ENCODE measurements around the gene CCNK.

Gene CCNK

DNA sequence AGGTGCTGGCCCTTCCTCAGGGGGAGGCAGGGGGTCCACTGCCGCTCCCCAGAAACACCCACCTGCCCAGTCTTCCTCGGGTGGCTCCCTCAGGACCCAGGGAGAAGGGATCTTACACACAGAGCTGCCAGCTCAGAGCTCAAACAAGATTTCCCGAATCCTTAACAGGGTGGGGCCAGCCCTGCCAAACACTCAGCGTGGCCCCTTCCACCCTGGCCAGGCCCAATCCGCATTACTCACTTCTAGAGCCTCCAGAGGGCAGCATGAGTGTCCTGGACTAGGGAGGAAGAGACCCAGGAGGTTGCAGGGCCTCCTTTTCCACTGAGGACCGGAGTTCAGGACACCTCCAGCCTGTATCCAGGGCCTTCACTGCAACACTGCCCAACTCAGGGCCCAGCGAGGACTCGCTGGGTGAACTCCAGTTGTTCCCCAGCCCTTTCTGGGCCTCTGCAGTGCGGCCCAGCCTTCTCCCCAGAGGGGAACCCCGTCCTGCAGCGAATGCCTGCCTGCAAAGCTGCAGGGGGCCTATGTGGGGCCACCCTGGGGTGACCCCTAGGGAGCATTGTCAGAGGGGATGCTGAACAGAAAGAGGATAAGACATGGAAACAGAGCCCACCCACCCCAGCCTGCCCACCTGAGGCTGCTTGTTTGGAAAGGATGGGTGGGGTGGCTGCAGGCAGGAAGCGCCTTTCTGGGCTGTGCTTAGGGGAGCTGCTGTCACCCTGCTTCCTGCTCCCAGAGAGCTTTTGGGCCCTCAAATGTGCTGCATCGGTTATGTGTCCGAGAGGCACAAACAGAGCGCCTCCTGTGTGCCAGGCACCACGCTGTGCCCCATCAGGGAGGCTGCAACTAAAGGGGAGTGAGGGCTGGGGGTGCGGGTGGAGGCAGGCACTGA, 43.8 kb downstream of the CCNK start:
- H3K9me2 ChIP-seq (replicated peaks; ENCODE audit: control insufficient read depth, low read length), result no peaks in the 10 kb centered on the region
- no peaks in the 10 kb centered on the region for H3K4me1 ChIP-seq (ENCODE audit: control insufficient read depth, low read length)
- no peak overlapping the region for H3K4me3 ChIP-seq (ENCODE audit: low read length)
- no peak for TF ChIP-seq EZH2phosphoT487 (IDR thresholded peaks at IDR 0.05; ENCODE audit: borderline replicate concordance, low read length)
- TF ChIP-seq, protein P1, sequence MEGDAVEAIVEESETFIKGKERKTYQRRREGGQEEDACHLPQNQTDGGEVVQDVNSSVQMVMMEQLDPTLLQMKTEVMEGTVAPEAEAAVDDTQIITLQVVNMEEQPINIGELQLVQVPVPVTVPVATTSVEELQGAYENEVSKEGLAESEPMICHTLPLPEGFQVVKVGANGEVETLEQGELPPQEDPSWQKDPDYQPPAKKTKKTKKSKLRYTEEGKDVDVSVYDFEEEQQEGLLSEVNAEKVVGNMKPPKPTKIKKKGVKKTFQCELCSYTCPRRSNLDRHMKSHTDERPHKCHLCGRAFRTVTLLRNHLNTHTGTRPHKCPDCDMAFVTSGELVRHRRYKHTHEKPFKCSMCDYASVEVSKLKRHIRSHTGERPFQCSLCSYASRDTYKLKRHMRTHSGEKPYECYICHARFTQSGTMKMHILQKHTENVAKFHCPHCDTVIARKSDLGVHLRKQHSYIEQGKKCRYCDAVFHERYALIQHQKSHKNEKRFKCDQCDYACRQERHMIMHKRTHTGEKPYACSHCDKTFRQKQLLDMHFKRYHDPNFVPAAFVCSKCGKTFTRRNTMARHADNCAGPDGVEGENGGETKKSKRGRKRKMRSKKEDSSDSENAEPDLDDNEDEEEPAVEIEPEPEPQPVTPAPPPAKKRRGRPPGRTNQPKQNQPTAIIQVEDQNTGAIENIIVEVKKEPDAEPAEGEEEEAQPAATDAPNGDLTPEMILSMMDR (IDR thresholded peaks at IDR 0.05; ENCODE audit: low read depth, low read length, poor library complexity, severe bottlenecking), result no peak
- H3K9me3 ChIP-seq (ENCODE audit: control insufficient read depth, insufficient read depth, low read length), result no peaks in the 10 kb centered on the region
- no peak overlapping the region for H3K4me2 ChIP-seq (ENCODE audit: low read length)
- no peaks in the 10 kb centered on the region for H3F3A ChIP-seq (ENCODE audit: control insufficient read depth, insufficient read depth)
- H3K79me2 ChIP-seq (ENCODE audit: control insufficient read depth, low read length), result no peaks in the 10 kb centered on the region
- no peak overlapping the region for H3K27ac ChIP-seq (ENCODE audit: low read depth, low read length)
- no peaks in the 10 kb centered on the region for H4K20me1 ChIP-seq (ENCODE audit: control insufficient read depth, insufficient read depth, low read depth, low read length)
- H3K36me3 ChIP-seq (ENCODE audit: control insufficient read depth, low read length), result no peaks in the 10 kb centered on the region
- no peaks in the 10 kb centered on the region for H3K27me3 ChIP-seq (ENCODE audit: control insufficient read depth, low read length)

DNA sequence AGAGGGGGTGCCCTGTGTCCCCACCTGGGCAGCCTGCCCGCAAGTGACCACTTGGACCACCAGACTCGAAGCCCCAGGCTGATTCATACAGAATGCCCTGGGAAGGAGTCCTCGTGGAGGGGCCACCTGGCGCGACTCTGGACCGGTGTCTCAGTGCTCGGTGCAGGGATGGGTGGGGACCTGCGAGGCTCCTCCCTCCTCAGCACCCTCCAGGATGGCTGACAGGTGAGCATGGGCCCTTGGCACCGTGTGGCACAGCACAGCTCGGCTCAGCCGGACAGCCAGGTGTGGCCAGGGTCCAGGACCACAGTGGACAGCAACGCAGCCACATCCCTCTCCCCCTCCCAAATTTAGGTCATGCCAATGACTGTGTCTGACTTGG, 44.5 kb downstream of the CCNK start:
- Histone ChIP-seq H3K9me2 (replicated peaks; ENCODE audit: control insufficient read depth, low read length) (no peaks in the 10 kb centered on the region), H3K4me2 (ENCODE audit: low read length) (no peak overlapping the region), H3K36me3 (ENCODE audit: control insufficient read depth, low read length) (no peaks in the 10 kb centered on the region), H3K4me3 (ENCODE audit: low read length) (no peak overlapping the region), H3K27ac (ENCODE audit: low read depth, low read length) (no peak overlapping the region), H3K4me1 (ENCODE audit: control insufficient read depth, low read length) (no peaks in the 10 kb centered on the region), H3K9me3 (ENCODE audit: control insufficient read depth, insufficient read depth, low read length) (no peaks in the 10 kb centered on the region), H3F3A (ENCODE audit: control insufficient read depth, insufficient read depth) (no peaks in the 10 kb centered on the region), H4K20me1 (ENCODE audit: control insufficient read depth, insufficient read depth, low read depth, low read length) (no peaks in the 10 kb centered on the region), H3K79me2 (ENCODE audit: control insufficient read depth, low read length) (no peaks in the 10 kb centered on the region), H3K27me3 (ENCODE audit: control insufficient read depth, low read length) (no peaks in the 10 kb centered on the region)
- TF ChIP-seq, protein P1 (IDR thresholded peaks at IDR 0.05; ENCODE audit: low read depth, low read length, poor library complexity, severe bottlenecking), result no peak
- TF ChIP-seq EZH2phosphoT487 (IDR thresholded peaks at IDR 0.05; ENCODE audit: borderline replicate concordance, low read length), result no peak

DNA sequence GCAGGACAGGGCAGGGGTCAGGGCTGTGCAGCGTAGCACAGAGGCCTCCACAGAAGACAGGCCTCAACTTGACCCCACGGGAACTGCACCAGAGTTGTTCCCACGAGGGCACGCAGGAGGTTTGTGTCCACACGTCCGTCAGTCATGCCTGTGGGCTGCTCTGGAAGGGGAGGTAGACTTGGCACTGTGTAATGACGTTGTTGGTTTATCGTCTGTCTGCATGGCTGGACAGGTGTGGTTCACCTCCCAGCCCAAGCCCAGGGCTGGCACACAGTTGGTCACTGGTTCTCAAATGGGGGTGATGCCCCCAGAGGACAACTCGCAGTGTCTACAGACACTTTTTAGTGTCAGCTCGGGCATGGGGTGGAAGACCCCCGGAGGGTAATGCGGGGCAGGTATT, 45.8 kb downstream of the CCNK start:
- Histone ChIP-seq H3K36me3 (ENCODE audit: control insufficient read depth, low read length) (no peaks in the 10 kb centered on the region), H4K20me1 (ENCODE audit: control insufficient read depth, insufficient read depth, low read depth, low read length) (no peaks in the 10 kb centered on the region), H3K27me3 (ENCODE audit: control insufficient read depth, low read length) (no peaks in the 10 kb centered on the region), H3K4me2 (ENCODE audit: low read length) (no peak overlapping the region), H3K27ac (ENCODE audit: low read depth, low read length) (no peak overlapping the region), H3K4me1 (ENCODE audit: control insufficient read depth, low read length) (no peaks in the 10 kb centered on the region), H3K4me3 (ENCODE audit: low read length) (no peak overlapping the region), H3K9me3 (ENCODE audit: control insufficient read depth, insufficient read depth, low read length) (no peaks in the 10 kb centered on the region), H3F3A (ENCODE audit: control insufficient read depth, insufficient read depth) (no peaks in the 10 kb centered on the region), H3K9me2 (replicated peaks; ENCODE audit: control insufficient read depth, low read length) (no peaks in the 10 kb centered on the region), H3K79me2 (ENCODE audit: control insufficient read depth, low read length) (no peaks in the 10 kb centered on the region)
- TF ChIP-seq, protein P1 (IDR thresholded peaks at IDR 0.05; ENCODE audit: low read depth, low read length, poor library complexity, severe bottlenecking), result no peak
- TF ChIP-seq EZH2phosphoT487 (IDR thresholded peaks at IDR 0.05; ENCODE audit: borderline replicate concordance, low read length), result no peak
